ENCODE data around the gene SNX19.

DNA sequence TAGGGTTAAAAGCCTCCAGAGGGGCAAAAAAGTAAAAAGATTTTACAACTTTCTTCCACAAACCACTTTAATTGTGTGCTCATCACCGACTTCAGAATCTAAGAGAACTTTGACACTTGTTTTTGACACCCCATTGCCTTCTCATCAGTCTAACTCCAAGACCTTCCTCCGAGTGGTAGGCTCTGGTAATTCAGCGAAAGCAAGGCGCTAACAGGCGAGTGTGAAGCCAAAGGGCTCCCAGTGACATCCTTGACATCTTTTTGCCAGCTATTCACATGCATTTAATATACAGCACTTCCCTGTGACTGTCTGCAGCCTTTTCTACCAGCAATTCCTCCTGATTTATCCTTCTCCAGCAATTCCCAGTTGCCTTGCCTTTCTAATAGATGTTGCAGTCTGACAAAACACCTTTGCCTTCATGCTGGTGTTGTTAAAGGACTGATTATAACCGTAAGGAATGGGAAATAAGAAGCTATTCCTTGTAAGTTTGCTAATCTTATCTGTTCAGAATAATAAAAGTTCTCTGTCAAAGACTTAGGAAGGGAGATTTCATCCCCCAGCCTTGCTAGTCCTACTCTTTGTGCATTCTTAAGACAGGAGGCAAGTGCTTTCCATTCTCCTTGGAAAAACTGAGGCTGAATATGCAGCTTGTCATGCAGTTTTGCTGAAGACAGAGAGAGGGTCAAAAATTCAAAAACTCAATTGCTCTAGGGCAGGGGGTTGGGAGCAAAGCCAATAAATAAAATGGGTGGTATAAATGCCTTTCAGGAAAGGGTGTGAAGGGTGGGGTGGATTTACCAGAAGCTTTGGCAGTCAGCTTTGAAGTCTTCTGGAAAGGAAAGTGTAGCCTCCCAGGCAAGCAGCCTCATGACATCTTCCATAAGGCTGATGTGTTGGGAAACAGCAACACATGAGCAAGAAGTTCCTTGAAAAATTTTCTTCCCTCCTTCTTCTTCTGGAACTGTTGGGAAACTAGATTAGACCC, 39.1 kb downstream of the SNX19 start:
- TF ChIP-seq, protein P1, sequence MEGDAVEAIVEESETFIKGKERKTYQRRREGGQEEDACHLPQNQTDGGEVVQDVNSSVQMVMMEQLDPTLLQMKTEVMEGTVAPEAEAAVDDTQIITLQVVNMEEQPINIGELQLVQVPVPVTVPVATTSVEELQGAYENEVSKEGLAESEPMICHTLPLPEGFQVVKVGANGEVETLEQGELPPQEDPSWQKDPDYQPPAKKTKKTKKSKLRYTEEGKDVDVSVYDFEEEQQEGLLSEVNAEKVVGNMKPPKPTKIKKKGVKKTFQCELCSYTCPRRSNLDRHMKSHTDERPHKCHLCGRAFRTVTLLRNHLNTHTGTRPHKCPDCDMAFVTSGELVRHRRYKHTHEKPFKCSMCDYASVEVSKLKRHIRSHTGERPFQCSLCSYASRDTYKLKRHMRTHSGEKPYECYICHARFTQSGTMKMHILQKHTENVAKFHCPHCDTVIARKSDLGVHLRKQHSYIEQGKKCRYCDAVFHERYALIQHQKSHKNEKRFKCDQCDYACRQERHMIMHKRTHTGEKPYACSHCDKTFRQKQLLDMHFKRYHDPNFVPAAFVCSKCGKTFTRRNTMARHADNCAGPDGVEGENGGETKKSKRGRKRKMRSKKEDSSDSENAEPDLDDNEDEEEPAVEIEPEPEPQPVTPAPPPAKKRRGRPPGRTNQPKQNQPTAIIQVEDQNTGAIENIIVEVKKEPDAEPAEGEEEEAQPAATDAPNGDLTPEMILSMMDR (IDR thresholded peaks at IDR 0.05) = no peak
- no peak for TF ChIP-seq POLR2A (IDR thresholded peaks at IDR 0.05)
